ENCODE data around the gene EGR4.

The EGR4 gene

DNA sequence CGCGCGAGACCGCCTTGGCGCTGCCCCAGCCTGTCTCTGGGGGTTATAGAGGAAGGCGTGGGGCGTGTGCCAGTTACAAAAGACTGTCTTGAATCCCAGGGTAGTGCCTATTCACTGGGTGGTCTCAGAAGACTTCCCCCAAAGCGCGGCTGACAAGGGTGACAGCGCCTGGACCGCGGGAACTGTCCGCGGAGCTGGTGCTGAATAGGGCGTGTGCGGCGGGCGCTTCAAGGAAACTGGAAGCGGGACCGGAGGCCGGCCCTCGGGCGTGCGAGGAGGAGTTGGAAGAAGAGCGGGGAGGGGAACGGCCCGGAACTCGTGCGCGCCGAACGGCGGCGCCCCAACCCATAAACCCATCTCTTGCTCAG, 2.3 kb downstream of the EGR4 start:
- no peak for FAIRE-seq
- TF ChIP-seq, protein P1, sequence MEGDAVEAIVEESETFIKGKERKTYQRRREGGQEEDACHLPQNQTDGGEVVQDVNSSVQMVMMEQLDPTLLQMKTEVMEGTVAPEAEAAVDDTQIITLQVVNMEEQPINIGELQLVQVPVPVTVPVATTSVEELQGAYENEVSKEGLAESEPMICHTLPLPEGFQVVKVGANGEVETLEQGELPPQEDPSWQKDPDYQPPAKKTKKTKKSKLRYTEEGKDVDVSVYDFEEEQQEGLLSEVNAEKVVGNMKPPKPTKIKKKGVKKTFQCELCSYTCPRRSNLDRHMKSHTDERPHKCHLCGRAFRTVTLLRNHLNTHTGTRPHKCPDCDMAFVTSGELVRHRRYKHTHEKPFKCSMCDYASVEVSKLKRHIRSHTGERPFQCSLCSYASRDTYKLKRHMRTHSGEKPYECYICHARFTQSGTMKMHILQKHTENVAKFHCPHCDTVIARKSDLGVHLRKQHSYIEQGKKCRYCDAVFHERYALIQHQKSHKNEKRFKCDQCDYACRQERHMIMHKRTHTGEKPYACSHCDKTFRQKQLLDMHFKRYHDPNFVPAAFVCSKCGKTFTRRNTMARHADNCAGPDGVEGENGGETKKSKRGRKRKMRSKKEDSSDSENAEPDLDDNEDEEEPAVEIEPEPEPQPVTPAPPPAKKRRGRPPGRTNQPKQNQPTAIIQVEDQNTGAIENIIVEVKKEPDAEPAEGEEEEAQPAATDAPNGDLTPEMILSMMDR (IDR thresholded peaks at IDR 0.05; ENCODE audit: insufficient read depth, missing control alignments), result no peak
- DNase-seq (ENCODE audit: insufficient read length, low spot score), result no peak

DNA sequence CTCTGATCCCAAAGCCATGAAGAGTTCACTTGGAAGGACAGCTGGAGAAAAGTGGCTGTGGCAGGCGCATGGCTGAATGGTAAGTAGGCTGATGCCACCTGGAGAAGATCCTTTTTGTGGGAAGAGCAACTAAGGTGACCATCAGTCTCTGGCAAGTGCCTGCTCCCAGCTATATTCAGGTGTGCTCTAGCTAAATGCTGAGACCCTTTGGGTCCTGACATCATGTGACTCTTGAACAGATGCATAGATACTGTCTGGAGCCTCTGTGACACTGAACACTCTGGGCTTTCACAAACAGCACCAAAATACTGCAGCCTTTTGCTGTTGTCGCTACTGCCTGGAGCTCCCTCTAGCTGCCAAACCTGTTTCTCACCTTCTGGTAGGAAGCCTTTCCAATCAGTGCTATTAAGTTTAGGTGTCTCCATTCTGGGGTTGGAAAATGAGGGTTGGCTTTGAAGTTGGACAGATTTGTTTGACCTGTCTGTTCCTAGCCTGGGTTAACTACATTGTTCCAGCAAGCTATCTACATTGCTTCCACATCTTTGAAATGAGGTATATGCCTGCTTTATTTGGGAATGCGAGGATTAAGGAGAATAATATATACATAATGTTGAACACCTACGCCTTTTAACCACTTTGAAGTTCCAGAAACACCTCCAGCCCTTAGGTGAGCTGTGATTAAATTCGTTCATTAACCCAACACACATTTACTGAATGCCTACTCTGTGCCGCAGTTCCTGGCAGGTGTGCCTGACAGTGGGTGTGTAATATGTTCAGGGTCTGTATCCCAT, 3.1 kb downstream of the EGR4 start:
- FAIRE-seq (peak; percentile 81), DNase-seq (ENCODE audit: insufficient read length, low spot score) (peak; percentile 46)
- TF ChIP-seq, protein P1 (IDR thresholded peaks at IDR 0.05; ENCODE audit: insufficient read depth, missing control alignments), result peak; percentile 81

GRCh38 chr2:73289304-73289703, 4.0 kb downstream of the EGR4 start:
- FAIRE-seq, result no peak
- TF ChIP-seq, protein P1 (IDR thresholded peaks at IDR 0.05; ENCODE audit: insufficient read depth, missing control alignments), result no peak
- DNase-seq (ENCODE audit: insufficient read length, low spot score), result no peak

DNA sequence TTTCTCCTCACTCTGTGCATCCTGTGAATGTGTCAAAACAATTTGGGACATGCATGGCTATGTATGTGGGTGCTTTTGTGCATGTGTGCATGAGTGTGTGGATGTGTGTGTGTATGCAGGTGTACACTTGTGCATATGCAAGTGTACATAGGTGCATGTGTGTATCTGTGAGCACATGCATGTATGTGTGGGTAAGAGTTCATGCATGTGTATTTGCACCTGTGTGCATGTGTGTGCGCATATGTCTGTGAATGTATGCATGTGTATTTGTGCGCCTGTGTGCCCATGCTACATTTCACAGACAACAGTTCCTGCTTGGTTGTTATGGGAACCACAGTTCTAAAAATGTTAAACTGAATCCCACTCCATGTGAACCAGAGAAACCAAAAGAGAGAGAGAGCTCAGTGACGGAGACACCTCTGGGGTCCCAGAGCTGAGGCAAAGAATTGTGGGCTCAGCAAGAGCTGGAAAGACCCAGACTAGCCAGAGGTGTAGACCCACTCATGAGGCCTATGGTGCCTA, 7.2 kb downstream of the EGR4 start:
- FAIRE-seq, result no peak
- no peak for DNase-seq (ENCODE audit: insufficient read length, low spot score)
- TF ChIP-seq, protein P1 (IDR thresholded peaks at IDR 0.05; ENCODE audit: insufficient read depth, missing control alignments), result no peak

GRCh38 chr2:73285159-73285739, 8.1 kb downstream of the EGR4 start:
- no peak for DNase-seq (ENCODE audit: insufficient read length, low spot score)
- TF ChIP-seq, protein P1 (IDR thresholded peaks at IDR 0.05; ENCODE audit: insufficient read depth, missing control alignments), result no peak
- no peak for FAIRE-seq

DNA sequence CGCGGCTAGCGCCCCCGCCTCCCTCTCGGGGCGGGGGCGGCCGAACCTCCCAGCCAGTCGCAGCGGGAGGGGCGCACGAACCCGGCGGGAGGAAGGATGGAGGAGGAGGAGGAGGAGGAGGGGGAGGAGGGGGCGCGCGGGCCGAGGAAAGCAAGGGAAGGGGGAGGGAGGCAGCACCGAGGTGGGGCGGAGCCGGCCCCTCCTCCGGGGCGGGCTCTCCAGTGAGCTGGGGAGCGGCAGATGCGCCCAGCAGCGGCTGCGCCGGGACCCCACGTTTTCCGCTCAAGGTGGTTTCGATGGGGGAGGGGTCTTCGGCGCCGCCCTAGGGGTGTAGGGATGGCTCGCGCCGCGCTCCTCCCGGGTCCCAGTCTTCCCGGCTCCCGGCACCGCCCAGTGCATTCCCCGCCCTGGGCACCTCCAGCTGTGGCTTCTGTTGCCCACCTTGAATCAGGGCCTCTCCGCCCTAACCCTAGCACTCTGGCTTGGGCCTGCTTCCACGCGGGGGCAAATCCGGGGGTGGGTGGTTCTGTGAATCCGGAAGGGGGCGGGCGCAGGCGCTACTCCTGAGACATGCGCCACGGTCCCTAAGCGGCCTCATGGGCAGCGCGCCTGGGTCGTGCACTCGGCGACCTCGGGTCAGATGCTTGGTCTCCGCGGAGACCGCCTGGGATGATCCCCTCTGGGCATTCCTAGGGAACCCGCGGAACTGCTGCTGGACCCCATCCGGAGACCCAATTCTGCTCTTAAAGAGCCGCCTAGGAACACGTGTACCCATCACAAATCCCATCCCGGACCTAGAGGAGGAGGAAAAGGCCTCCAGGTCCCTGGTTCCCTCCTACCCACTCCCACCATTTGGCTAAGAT, 8.8 kb downstream of the EGR4 start, which contains the start of gene FBXO41:
Gene FBXO41 (minus strand): TSS at position 183 of the 863 bp plus-strand sequence. CDS start 14,848 bp downstream, outside the sequence.
- TF ChIP-seq, protein P1 (IDR thresholded peaks at IDR 0.05; ENCODE audit: insufficient read depth, missing control alignments), result no peak
- DNase-seq (ENCODE audit: insufficient read length, low spot score), result peak; percentile 70
- no peak for FAIRE-seq
